Endothelial cell of umbilical vein (primary cell): Measurements from ENCODE around the gene GNAQ.

Experiments
- POLR2A ChIP-seq: IDR thresholded peaks from 2 replicates; pipeline ENCODE4 v1.6.1; 2012; ENCODE audit warnings: low read depth, mild to moderate bottlenecking, control low read depth, low read length
- TF ChIP-seq, protein P1 (sequence below), 2 donors: IDR thresholded peaks; 1 replicate in 1 of 2; 2 replicates in 1 of 2; pipeline ENCODE4 v1.5.1; 2011; ENCODE audit warnings: low read length in 2 of 2, mild to moderate bottlenecking in 2 of 2, moderate library complexity in 2 of 2, control low read depth in 1 of 2, inconsistent platforms in 1 of 2, low read depth in 1 of 2; ENCODE audit not compliant: insufficient read depth in 1 of 2; ENCODE audit errors: extremely low read depth in 1 of 2

DNA sequence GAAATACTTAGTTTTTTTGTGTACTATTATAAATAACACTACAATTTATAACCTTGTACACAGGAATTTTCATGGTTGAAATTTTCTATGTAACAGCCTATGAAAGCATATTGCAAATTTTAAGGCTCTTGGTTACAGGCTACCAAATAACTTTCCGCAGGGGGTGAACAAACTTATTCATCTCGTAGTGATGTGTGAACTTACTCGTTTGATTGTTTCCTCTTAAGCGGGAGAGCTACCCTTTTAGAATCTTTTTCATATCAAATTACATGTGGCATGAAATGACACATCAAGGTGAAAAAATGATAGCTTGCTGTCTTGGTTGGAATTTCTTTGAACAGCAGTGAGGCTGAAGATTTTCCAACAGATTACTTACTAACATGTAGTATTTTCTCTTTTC lies 292.7 kb downstream of the GNAQ start:
- TF ChIP-seq POLR2A: no peak
- TF ChIP-seq, protein P1, sequence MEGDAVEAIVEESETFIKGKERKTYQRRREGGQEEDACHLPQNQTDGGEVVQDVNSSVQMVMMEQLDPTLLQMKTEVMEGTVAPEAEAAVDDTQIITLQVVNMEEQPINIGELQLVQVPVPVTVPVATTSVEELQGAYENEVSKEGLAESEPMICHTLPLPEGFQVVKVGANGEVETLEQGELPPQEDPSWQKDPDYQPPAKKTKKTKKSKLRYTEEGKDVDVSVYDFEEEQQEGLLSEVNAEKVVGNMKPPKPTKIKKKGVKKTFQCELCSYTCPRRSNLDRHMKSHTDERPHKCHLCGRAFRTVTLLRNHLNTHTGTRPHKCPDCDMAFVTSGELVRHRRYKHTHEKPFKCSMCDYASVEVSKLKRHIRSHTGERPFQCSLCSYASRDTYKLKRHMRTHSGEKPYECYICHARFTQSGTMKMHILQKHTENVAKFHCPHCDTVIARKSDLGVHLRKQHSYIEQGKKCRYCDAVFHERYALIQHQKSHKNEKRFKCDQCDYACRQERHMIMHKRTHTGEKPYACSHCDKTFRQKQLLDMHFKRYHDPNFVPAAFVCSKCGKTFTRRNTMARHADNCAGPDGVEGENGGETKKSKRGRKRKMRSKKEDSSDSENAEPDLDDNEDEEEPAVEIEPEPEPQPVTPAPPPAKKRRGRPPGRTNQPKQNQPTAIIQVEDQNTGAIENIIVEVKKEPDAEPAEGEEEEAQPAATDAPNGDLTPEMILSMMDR (IDR thresholded peaks at IDR 0.05; ENCODE audit: extremely low read depth in 1 of 2, insufficient read depth in 1 of 2, low read depth in 1 of 2, low read length in 2 of 2): no peak
